Stimulated activated CD8-positive, alpha-beta memory T cell treated with anti-CD3 and anti-CD28 coated beads, Interleukin-4, amount 100 ng/mL, for 24 hours (primary cell): ENCODE measurements around the gene ELOVL4.

Source experiments
- DNase-seq: peaks from one replicate; pipeline ENCODE4 v3.0.0-alpha.2; 2020; ENCODE audit warnings: low read depth

The ELOVL4 gene

DNA sequence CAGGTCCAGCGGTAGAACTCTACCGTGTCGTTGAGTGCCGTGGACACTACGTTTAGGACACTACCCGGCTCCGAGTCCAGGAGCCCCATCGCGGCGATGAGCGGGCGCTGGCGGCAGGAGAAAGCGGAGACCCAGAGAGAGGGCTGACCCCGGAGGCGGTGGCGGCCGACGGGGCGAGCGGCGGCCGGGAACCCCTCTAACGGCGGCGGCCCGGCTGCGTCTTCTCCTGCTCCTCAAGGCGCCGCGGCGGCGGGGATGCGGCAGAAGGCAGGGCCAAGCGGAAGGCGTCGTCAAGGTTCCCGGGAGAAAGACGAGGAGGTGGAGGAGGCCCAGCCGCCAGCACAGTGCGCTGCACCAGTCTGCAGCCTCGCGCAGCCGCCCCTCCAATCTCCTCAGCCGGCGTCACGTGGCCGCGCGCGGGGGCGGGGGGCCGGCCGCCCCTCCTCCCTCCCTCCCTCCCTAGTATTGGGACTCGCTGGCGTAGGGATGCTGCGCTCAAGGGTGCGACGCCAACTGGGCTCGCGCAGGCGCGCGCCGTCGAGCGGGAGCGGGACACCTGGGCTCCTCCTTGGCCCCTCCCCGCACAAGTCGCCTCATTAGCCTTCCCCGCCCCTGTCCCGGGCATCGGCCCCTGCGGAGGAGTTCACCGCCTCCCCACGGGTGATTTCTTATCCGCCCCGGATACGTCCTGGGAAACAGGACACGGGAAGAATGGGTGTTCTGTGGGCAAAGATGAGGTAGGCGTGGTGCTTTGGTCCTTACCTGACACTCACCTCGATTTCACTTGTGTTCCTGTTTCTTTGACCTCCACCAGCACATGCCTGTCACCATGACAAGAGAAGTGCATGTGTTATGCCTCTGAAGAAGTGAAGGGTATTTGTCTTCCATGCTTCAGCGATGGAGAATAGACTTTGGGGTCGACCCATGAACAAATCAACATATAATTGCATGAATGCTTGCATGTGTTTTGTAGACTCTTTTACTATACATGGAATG, at the start of gene ELOVL4:
Gene ELOVL4, minus strand, starts transcription at position 363 of the 996 bp plus-strand sequence. Its CDS starts 274 bp downstream, at position 89.
- DNase-seq, result peak; percentile 62

GRCh38 chr6:79993911-79994309, 46.6 kb upstream of the ELOVL4 start:
- DNase-seq, result no peak

- no peak for DNase-seq
Observed at GRCh38 chr6:79993012-79993910, 45.9 kb upstream of the ELOVL4 start.

GRCh38 chr6:79989641-79990040, 42.3 kb upstream of the ELOVL4 start:
- DNase-seq, result no peak

GRCh38 chr6:79985128-79985527, 37.8 kb upstream of the ELOVL4 start:
- DNase-seq, result no peak

DNA sequence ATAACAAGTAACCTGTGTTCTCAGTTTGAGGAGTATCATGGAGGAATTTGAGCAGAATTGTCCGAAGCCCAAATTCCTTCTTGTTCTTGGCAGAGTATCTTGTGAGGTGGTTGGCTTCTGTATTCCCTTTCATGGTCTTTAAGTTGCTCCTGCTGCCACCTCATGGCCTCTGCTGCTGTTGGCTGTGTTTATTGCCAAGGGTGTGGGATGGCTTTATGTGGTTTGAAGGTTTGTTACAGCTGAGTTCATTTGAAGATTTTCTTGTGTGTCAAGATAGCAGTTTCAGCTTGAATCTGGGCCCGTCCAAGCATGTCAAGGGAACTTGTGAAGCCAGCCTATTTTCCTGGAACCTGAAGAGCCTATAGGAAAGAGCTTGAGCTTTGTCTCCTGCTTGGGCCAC, 36.9 kb upstream of the ELOVL4 start:
- no peak for DNase-seq

- no peak for DNase-seq
Observed at GRCh38 chr6:79981652-79982051, 34.3 kb upstream of the ELOVL4 start.

DNA sequence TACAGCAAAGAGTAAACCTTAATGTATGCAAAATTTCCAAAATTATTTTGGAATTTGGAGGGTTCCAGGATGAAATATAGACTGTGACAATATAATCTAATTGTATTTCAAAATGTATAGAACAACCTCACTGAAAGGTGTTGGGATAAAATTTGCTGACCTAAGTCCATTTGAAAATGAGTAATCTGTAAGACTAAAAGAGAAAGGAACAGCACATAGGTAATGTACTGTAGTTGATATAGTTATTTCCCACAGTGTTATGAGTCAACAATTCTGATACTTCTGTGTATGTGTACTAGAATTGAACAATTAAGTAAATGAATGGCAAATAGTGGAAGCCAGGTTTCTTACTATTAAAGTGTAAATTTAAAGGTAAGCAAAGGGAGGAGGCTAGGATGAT, 23.8 kb upstream of the ELOVL4 start:
- no peak for DNase-seq

GRCh38 chr6:79969784-79970183, 22.4 kb upstream of the ELOVL4 start:
- DNase-seq, result no peak

DNA sequence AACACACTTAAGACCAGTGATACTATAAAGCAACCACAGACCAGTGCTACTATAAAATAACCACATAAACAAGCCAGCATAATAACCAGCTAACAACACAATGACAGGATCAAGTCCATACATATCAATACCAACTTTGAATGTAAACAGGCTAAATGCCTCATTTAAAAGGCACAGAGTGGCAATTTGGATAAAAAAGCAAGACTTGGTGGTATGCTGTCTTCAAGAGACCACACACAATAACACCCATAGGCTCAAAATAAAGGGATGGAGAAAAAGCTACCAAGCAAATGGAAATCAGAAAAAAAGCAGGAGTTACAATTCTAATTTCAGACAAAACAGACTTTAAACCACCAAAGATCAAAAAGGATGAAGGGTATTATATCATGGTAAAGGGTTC, 19.8 kb upstream of the ELOVL4 start:
- DNase-seq, result no peak

GRCh38 chr6:79964607-79965081, 17.3 kb upstream of the ELOVL4 start:
- no peak for DNase-seq

DNA sequence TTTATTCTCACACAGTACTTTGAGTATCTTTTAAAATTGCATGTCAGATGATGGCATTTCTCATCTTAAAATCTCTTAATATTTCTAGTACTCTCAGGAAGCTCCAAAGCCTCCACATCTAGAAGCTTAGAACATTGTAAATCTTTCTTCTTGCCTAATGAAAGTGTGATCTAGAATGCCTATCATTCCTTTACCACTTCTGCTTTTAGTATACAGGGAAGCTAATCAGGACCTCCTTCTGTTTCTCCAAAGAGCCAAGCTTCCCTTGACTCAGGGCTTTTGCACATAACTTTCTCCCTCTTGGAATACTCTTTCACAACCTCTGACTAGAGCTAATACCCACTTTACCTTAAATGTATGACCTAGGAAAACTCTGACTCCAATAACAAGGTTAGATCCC, 7.5 kb upstream of the ELOVL4 start:
- no peak for DNase-seq

DNA sequence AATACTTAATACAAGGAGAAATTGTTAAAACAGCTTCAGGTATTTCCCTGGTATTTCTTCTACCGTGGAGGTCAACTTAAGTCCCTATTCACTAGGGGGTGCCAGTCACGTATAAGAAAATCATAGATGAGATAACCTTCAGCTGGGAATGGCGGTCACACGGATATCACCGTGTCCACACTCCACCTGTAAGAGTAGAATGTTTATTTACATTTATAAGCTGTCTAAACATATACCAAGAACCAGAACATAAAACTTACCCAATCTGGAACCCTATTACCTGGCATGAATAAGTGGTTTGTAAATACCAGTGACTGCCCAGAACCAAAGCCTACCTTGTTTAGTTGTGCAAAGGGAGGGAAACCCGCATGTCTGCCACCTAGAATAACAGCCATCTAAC, 1.9 kb upstream of the ELOVL4 start:
- DNase-seq, result no peak

GRCh38 chr6:79946272-79947190, 822 bp downstream of the ELOVL4 start:
- no peak for DNase-seq

- no peak for DNase-seq
Observed at GRCh38 chr6:79943133-79943532, 4.2 kb downstream of the ELOVL4 start.

GRCh38 chr6:79941489-79942151, 5.7 kb downstream of the ELOVL4 start:
- DNase-seq, result no peak

DNA sequence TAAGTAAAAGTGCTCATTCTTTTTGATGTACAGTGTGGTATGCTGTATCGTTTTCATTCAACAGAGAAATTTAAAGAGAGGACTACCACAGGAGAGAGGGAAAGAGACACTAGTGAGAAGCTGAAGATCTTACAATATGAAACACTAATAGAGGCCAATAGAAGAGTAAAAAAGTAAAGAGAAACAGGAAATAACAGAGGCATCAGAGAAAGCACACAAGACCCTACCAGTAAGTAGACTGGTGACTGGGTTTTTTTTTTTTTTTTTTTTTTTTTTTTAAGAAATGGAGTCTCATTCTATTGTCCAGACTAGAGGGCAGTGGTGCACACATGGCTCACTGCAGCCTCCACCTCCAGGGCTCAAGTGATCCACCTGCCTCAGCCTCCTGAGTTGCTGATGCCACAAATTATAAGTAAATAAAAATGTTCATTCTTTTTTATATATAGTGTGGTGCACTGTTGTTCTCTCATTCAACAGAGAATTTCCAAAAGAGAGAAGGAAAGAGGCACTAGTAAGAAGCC, 18.8 kb downstream of the ELOVL4 start:
- DNase-seq, result no peak

- no peak for DNase-seq
Observed at GRCh38 chr6:79927758-79928157, 19.6 kb downstream of the ELOVL4 start.

- no peak for DNase-seq
Observed at GRCh38 chr6:79923270-79923669, 24.1 kb downstream of the ELOVL4 start.

DNA sequence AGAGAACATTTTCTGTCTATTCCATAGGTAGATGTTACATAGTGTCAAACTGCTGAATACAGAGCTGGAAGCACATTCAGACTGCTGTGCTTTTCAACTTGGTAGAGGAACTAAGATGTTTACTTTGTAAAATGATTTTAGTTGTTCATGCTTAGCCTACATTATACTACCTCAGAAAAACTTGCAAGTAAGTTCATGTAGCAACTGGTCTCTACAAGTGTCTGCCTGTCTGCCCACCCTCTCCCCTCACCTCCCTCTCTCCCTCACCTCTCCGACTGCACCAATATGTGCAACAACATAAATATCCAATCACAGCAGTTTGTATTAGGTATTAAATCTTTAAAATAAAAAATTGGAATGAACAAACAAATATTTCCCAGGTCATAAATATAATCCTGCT, 25.3 kb downstream of the ELOVL4 start:
- DNase-seq, result no peak

DNA sequence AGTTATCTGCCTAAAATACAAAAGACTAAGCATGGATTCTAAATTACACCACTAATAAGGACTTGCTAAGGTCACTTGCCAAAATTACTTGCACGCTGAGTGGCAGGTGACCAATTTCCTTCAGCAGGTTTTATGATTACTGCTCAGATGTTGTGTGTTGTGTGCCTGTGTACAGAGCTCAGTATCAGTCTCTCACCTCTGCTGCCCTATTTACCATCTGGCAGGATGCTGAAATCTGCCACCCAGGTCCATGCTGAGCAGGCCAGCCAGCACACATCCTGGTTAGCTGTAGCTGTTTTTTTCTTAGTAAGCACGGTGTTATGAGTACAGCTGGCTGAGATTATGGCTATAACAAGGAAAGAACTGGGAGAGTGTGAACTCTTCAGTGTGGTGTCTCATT, 34.0 kb downstream of the ELOVL4 start:
- no peak for DNase-seq
